ENCODE results near the gene EML2. TPM values are rescaled to one million over a fixed set of nuclear protein-coding genes. Genes with fewer than 3 reads are reported as not detected.

EML2 gene
- total RNA-seq, 1 donor from 2014 or later: 54.4 TPM

GRCh38 chr19:45598267-45599001, 40.8 kb downstream of the EML2 start:
- peak; percentile 20 for ATAC-seq
- Histone ChIP-seq H3K27me3 (peaks cover 60% of the 10 kb centered on the region), H3K4me1 (peaks cover 20% of the 10 kb centered on the region), H3K9me3 (no peaks in the 10 kb centered on the region), H3K27ac (peak overlapping the region; percentile 47), H3K36me3 (no peaks in the 10 kb centered on the region), H3K4me3 (peak overlapping the region; percentile 23)
- intact Hi-C loops (cut with DNase I): no loop called here
- no peak for DNase-seq
- no peak for TF ChIP-seq CTCF (IDR thresholded peaks at IDR 0.05)

- ATAC-seq (no peak), DNase-seq (no peak)
- no peaks in the 10 kb centered on the region for H3K9me3 ChIP-seq
- H3K4me1 ChIP-seq: peaks cover 20% of the 10 kb centered on the region
- TF ChIP-seq CTCF (IDR thresholded peaks at IDR 0.05): no peak
- peaks cover 52% of the 10 kb centered on the region for H3K27me3 ChIP-seq
- H3K4me3 ChIP-seq: peak overlapping the region; percentile 23
- no peaks in the 10 kb centered on the region for H3K36me3 ChIP-seq
- peak overlapping the region; percentile 47 for H3K27ac ChIP-seq
- intact Hi-C loops (cut with DNase I): no loop called here
Observed at GRCh38 chr19:45597425-45598111, 41.6 kb downstream of the EML2 start.

GRCh38 chr19:45595814-45596213, 43.4 kb downstream of the EML2 start:
- peaks cover under 1% of the 10 kb centered on the region for H3K36me3 ChIP-seq
- no peak overlapping the region for H3K4me3 ChIP-seq
- DNase-seq: no peak
- no peaks in the 10 kb centered on the region for H3K9me3 ChIP-seq
- peaks cover 20% of the 10 kb centered on the region for H3K4me1 ChIP-seq
- no peak for TF ChIP-seq CTCF (IDR thresholded peaks at IDR 0.05)
- ATAC-seq: no peak
- intact Hi-C loops (cut with DNase I): no loop called here
- peaks cover 44% of the 10 kb centered on the region for H3K27me3 ChIP-seq
- no peak overlapping the region for H3K27ac ChIP-seq

- H3K4me1 ChIP-seq: peaks cover 8% of the 10 kb centered on the region
- intact Hi-C loops (cut with DNase I): no loop called here
Observed at GRCh38 chr19:45593520-45593919, 45.7 kb downstream of the EML2 start.

GRCh38 chr19:45592366-45592765, 46.8 kb downstream of the EML2 start:
- ATAC-seq (peak; percentile 21), DNase-seq (no peak)
- intact Hi-C loops (cut with DNase I): no loop called here
- Histone ChIP-seq H3K9me3 (no peaks in the 10 kb centered on the region), H3K36me3 (peaks cover 8% of the 10 kb centered on the region), H3K27ac (no peak overlapping the region), H3K4me1 (no peaks in the 10 kb centered on the region), H3K27me3 (peaks cover 21% of the 10 kb centered on the region), H3K4me3 (no peak overlapping the region)
- TF ChIP-seq CTCF (IDR thresholded peaks at IDR 0.05): no peak

More at GRCh38 chr19:45593520-45593919, 45.7 kb downstream of the EML2 start:
- H3K4me3 ChIP-seq: no peak overlapping the region
- H3K27ac ChIP-seq: no peak overlapping the region
- H3K36me3 ChIP-seq: peaks cover 8% of the 10 kb centered on the region
- DNase-seq (no peak), ATAC-seq (no peak)
- no peaks in the 10 kb centered on the region for H3K9me3 ChIP-seq
- TF ChIP-seq CTCF (IDR thresholded peaks at IDR 0.05): no peak
- H3K27me3 ChIP-seq: peaks cover 28% of the 10 kb centered on the region
